ENCODE data around the gene LIPA.
A peak's percentile ranks its signal among the peaks of the same experiment; 100 is the strongest.
"Not testable (repeated sequence)": the region's sequence is repeated elsewhere in the genome, so short reads cannot be mapped to it uniquely, and the experiment has no call there.

The LIPA gene

GRCh38 chr10:89251409-89252224 lies at the start of gene LIPA:
LIPA (minus strand) TSS chr10:89251775; CDS start chr10:89247648, 4,127 bp downstream.
- peak; percentile 92 to 95 for DNase-seq

GRCh38 chr10:89301232-89301631 lies 49.7 kb upstream of the LIPA start:
- DNase-seq: no peak

DNA sequence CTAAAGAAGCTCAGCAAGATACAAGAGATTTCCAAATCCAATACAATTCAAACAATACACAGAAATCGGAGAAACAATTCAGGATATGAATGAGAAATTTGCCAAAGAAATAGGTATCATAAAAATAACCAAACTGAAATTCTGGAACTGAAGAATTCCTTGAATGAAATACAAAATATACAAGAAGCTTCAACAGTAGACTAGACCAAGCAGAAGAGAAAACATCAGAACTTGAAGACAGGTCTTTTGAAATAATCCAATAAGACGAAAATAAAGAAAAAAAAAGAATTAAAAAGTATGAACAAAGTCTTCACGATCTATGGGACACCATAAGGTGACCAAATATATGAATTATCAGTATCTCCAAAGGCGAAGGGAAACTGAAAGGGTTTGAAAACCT lies 47.5 kb upstream of the LIPA start:
- no peak for DNase-seq

GRCh38 chr10:89297791-89298190 lies 46.2 kb upstream of the LIPA start:
- no peak for DNase-seq

GRCh38 chr10:89297356-89297755 lies 45.8 kb upstream of the LIPA start:
- DNase-seq: no peak

DNA sequence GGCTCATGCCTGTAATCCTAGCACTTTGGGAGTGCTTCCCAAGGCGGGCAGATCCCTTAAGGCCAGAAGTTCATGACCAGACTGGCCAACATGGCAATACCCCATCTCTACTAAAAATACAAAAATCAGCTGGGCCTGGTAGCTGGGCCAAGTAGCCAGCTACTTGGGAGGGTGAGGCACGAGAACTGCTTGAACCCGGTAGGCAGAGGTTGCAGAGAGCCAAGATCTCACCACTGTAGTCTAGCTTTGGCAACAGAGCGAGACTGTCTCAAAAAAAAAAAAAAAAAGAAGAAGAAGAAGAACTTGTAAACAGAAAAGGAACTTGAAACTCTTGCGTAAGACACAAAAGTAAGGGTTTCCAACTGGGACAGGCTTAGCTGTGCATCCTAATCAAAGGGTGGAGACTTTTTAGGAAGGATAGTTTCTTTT lies 44.7 kb upstream of the LIPA start:
- no peak for DNase-seq

- no peak for DNase-seq
These were observed 44.0 kb upstream of the LIPA start for GRCh38 chr10:89295597-89295996.

GRCh38 chr10:89294721-89295239 lies 43.2 kb upstream of the LIPA start:
- DNase-seq: no peak

- not testable (repeated sequence) for DNase-seq
These were observed 33.7 kb upstream of the LIPA start for GRCh38 chr10:89285303-89285702.

- DNase-seq: not testable (repeated sequence)
These were observed 33.1 kb upstream of the LIPA start for GRCh38 chr10:89284711-89285110.

DNA sequence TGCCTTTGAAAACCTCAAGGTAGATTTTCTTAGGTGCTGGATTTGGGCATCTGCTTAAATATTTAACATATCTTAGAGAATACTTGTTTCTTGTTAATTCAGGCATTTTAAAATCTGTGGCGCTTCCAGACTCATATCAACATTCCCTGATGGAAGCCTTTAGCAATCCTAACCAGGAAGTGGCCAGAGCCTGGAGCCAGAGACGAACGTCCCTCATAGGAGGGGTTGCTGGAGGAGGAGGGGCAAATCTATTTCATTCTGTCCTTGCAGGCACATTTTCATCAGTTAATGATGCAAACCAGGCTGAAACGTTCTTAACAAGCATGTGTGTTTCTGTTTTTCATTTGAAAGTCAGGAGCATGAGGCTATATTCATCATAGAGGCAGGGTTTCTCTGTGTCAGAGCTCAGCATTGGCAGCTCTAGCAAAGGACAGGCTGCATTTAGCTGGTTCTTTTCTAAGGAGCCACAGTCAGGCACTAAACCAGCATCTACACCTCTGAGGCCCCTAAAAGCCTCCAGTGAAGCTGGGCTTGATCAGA lies 32.4 kb upstream of the LIPA start:
- no peak for DNase-seq

DNA sequence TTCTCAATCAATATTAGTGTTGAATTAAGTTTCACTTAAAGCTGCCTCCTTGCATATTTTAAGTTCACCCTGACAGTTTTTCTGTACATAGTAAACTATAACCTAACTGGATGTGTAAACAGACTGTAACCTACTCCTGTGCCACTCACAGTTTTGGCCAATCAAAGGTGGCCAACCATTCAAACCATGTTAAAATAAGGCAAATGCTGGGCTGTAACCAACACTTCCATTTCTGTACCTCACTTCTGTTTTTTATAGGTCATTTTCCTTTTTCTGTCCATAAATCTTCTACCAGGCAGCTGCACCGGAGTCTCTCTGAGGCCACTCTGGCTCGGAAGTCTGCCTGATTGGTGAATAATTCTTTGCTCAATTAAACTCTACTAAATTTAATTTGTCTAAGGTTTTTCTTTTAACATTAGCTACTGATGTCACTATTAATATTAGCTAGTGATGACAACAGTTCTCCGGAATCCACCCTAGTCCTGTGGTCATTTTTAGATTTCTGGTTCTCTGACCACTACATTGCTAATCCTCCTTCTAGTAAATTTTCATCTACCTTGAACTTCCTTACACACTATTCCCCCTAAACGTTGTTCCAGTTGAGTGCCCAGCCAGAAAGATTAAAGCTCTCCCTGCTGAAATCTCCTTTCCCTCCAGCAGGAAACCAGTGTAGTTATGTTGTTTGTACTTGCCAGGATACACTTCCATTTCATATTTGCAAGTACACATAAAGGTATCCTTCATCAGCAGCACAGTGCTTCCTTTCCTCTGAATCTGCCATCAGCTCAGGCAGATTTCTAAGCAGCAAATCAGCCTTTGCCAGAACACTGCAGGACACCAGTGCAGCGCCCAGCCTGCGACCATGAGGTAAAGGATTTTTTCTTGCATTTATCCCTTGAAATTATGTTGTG lies 31.7 kb upstream of the LIPA start:
- DNase-seq: no peak

DNA sequence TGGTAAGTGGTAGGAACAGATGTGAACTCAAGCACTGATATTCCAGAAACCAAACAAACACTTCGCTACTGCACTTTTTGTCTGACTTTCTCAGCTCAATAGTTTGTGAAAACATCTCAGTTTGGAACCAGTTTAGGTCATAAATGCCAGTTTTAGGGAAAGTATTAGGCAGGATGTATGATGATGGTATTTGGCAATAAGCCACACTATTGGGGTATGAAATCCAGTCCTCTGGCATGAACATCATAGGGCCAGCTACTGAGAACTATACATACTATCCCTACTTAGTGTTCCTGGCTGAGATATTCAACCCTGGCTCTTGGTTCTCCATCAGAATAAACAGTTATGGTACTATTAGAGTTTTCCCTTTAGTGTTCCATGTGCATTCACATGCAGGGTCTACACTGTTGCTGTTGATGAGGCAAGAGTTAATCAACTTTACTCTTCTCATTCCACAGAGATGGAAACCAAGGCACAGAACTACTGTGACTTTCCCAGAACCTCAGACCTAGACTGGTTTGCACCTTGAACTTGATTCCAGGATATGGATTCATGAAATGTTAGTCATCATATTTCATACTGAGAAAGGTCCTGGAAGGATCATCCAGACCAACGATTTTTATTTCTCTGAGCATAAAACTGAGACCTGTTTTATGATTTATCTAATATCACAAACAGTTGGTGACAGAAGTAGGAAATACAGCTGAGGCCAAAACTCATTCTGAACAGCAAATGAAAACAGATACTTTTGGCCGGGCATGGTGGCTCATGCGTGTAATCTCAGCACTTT lies 30.2 kb upstream of the LIPA start:
- DNase-seq: no peak

GRCh38 chr10:89280508-89280907 lies 28.9 kb upstream of the LIPA start:
- no peak for DNase-seq

- DNase-seq: no peak
These were observed 27.9 kb upstream of the LIPA start for GRCh38 chr10:89279421-89279869.

DNA sequence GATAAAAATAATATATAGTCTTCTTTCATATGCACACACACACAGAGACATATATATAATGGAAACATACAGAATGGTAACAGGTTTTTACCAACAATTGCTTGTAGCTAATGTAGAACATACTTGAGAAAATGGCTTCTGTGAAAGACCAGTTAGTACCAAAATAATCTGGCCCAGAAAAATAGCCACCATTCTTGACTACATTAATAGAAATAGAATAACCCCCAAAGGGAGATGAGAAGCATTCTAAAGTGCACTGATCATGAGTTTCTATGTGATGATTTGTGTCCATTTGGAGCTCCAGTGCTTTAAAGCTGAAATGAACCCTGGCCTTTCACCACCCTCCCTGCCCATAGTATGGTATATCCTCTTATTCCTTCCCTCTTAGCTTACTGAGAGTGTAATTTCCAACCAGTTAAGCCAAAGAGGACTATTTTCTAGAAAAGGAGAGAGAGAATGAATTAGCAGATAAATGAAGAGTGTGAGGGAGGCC lies 27.4 kb upstream of the LIPA start:
- no peak for DNase-seq

DNA sequence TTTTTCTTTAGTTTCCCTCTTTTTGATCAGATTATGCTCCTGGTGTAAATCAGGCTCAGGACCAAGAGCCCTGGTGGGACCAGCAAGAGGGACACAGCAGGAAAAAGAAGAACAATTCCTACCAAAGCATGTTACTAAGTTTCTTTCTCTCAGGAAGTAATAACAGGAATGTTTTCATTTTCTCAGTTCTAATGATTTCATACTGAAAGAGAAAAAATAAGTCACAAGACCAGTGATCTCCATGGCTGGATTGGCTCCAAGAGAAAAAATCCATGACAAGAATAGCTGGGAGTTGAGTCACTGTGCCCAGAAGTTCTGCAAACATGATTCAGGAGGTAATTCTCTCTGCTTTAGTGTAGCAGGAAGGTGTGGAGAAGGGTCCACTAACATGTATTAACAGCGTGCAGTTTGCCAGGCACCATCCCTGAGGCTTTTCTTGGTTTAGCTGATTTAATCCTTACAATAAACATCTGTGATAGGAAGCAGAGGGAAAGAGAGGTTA lies 26.5 kb upstream of the LIPA start:
- no peak for DNase-seq

- no peak for DNase-seq
These were observed 23.8 kb upstream of the LIPA start for GRCh38 chr10:89275383-89275782.

DNA sequence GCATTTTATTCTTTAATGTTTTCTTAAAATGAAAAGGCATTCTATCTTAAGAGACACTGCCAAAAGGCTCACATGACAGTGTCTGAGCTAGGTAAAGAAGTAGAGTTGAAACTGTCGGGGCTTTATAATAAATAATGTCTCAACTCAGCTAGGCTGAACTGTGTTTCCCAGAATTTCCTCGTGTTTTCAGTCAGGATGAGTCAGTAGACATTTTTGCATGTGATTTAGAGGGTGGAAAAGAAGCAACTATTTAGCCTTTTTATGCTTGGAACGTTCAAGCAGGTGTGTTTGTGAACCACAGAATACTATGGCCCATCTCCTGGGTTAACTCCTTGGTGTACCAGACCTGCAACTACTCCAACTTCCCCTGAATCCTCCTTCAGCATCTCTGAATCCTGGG lies 23.4 kb upstream of the LIPA start:
- DNase-seq: no peak

GRCh38 chr10:89273680-89274079 lies 22.1 kb upstream of the LIPA start:
- no peak for DNase-seq

GRCh38 chr10:89271532-89271931 lies 20.0 kb upstream of the LIPA start:
- DNase-seq: no peak

DNA sequence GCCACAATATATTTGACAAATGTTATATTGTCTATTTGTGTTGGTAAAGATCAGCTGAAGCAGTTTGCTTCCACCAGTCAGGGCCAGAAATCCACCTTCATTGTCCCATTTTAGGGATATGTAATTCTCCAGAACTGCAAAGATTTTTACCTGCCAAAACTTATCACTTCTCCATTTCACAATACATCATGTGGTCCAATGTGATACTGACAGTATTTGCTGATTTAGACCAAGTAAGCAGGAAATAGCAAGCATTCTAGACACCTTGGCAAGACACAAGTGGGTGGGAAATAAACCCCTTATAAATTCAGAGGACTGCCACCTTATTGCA lies 18.5 kb upstream of the LIPA start:
- DNase-seq: no peak
